ENCODE data around the gene PELI2.

Gene PELI2

GRCh38 chr14:56175773-56176172, 57.6 kb downstream of the PELI2 start:
- no peak for FAIRE-seq

GRCh38 chr14:56176530-56176929, 58.3 kb downstream of the PELI2 start:
- no peak for FAIRE-seq

- no peak for FAIRE-seq
Observed at GRCh38 chr14:56177036-56177435, 58.8 kb downstream of the PELI2 start.

GRCh38 chr14:56180754-56181542, 62.7 kb downstream of the PELI2 start:
- no peak for FAIRE-seq

- no peak for FAIRE-seq
Observed at GRCh38 chr14:56181681-56182085, 63.5 kb downstream of the PELI2 start.

- no peak for FAIRE-seq
Observed at GRCh38 chr14:56182410-56182809, 64.2 kb downstream of the PELI2 start.

- no peak for FAIRE-seq
Observed at GRCh38 chr14:56183631-56184157, 65.5 kb downstream of the PELI2 start.

- FAIRE-seq = no peak
Observed at GRCh38 chr14:56185992-56186391, 67.8 kb downstream of the PELI2 start.

- no peak for FAIRE-seq
Observed at GRCh38 chr14:56187736-56188135, 69.5 kb downstream of the PELI2 start.

GRCh38 chr14:56189307-56189706, 71.1 kb downstream of the PELI2 start:
- no peak for FAIRE-seq

- FAIRE-seq = no peak
Observed at GRCh38 chr14:56193347-56193746, 75.1 kb downstream of the PELI2 start.

- no peak for FAIRE-seq
Observed at GRCh38 chr14:56194042-56194441, 75.8 kb downstream of the PELI2 start.

GRCh38 chr14:56195223-56195622, 77.0 kb downstream of the PELI2 start:
- FAIRE-seq = no peak

- no peak for FAIRE-seq
Observed at GRCh38 chr14:56195704-56196103, 77.5 kb downstream of the PELI2 start.

- no peak for FAIRE-seq
Observed at GRCh38 chr14:56196274-56196673, 78.1 kb downstream of the PELI2 start.

GRCh38 chr14:56197150-56197549, 78.9 kb downstream of the PELI2 start:
- no peak for FAIRE-seq

- no peak for FAIRE-seq
Observed at GRCh38 chr14:56198438-56198837, 80.2 kb downstream of the PELI2 start.

- no peak for FAIRE-seq
Observed at GRCh38 chr14:56199095-56199981, 81.1 kb downstream of the PELI2 start.

- no peak for FAIRE-seq
Observed at GRCh38 chr14:56199982-56200577, 81.9 kb downstream of the PELI2 start.

GRCh38 chr14:56202256-56202655, 84.0 kb downstream of the PELI2 start:
- FAIRE-seq = no peak

GRCh38 chr14:56205881-56206280, 87.7 kb downstream of the PELI2 start:
- no peak for FAIRE-seq

- no peak for FAIRE-seq
Observed at GRCh38 chr14:56206596-56206995, 88.4 kb downstream of the PELI2 start.

- no peak for FAIRE-seq
Observed at GRCh38 chr14:56207626-56208292, 89.5 kb downstream of the PELI2 start.
